ENCODE data around the gene COL23A1.

The COL23A1 gene

DNA sequence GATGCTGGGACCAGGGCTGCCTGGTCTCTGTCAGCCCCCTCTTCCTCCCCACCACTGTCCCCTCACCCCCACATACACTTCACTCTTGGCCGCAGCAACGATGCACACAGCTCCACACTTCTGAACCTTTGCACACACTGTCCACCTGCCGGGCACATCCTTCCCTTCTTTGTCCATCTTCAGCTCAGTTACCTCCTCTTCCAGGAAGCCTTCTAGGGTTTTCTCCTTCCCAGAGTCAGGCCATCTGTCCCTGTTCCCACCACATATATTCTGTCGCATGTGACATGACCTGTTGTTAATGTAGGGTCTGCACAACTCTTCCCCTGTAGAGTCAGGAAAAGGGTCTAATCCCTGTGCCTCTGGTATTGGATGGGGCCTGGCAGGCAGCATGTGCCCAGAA is 319.0 kb downstream of the COL23A1 start:
- no peak overlapping the region for H3K4ac ChIP-seq (ENCODE audit: low read depth, low read length)
- no peak overlapping the region for H2BK120ac ChIP-seq (ENCODE audit: low read depth, low read length)
- no peaks in the 10 kb centered on the region for H3K27me3 ChIP-seq (ENCODE audit: insufficient read depth, low read length, poor library complexity)
- no peaks in the 10 kb centered on the region for H3K79me2 ChIP-seq (ENCODE audit: control insufficient read depth, insufficient read depth, low read length)
- H3K4me2 ChIP-seq (ENCODE audit: low read length) = no peak overlapping the region
- H3K4me1 ChIP-seq (ENCODE audit: control insufficient read depth, low read depth, low read length) = no peaks in the 10 kb centered on the region
- no peak overlapping the region for H3K4me3 ChIP-seq (ENCODE audit: low read length)
- no peak overlapping the region for H2BK5ac ChIP-seq (ENCODE audit: low read length)
- no peak overlapping the region for H3K23ac ChIP-seq (ENCODE audit: low read length)
- no peak overlapping the region for H3K56ac ChIP-seq (ENCODE audit: low read length)
- H3K36me3 ChIP-seq (ENCODE audit: control insufficient read depth, insufficient read depth, low read length) = no peaks in the 10 kb centered on the region
- H3K18ac ChIP-seq (ENCODE audit: low read length) = no peak overlapping the region
- no peak overlapping the region for H2BK15ac ChIP-seq (replicated peaks; ENCODE audit: low read depth)
- WGBS (ENCODE audit: extremely low coverage, insufficient coverage, low lambda C conversion rate) = no CpG with 5 or more reads among the region's 4 CpGs
- no peak overlapping the region for H4K8ac ChIP-seq (ENCODE audit: low read depth, low read length)
- H2AK5ac ChIP-seq (ENCODE audit: low read length) = no peak overlapping the region
- DNase-seq = no peak
- no peak overlapping the region for H3K27ac ChIP-seq (ENCODE audit: low read depth, low read length)
- no peaks in the 10 kb centered on the region for H3K79me1 ChIP-seq (ENCODE audit: low read length)
- H4K5ac ChIP-seq (ENCODE audit: low read length) = no peak overlapping the region
- no peak overlapping the region for H3K9ac ChIP-seq (ENCODE audit: low read length)

DNA sequence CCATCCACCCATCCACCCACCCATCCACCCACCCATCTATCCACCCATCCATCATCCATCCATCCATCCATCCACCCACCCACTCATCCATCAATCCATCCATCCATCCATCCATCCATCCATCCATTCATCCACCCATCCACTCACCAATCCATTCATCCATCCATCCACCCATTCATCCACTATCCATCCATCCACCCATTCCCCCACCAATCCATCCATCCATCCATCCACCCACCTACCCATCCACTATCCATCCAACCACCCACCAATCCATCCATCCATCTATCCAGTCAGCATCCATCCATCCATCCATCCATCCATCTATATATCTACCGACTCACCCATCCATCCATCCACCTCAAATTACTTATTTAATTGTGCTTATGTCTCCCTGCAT is 320.7 kb downstream of the COL23A1 start:
- no peak overlapping the region for H3K56ac ChIP-seq (ENCODE audit: low read length)
- no peak overlapping the region for H2BK15ac ChIP-seq (replicated peaks; ENCODE audit: low read depth)
- no peak overlapping the region for H3K18ac ChIP-seq (ENCODE audit: low read length)

DNA sequence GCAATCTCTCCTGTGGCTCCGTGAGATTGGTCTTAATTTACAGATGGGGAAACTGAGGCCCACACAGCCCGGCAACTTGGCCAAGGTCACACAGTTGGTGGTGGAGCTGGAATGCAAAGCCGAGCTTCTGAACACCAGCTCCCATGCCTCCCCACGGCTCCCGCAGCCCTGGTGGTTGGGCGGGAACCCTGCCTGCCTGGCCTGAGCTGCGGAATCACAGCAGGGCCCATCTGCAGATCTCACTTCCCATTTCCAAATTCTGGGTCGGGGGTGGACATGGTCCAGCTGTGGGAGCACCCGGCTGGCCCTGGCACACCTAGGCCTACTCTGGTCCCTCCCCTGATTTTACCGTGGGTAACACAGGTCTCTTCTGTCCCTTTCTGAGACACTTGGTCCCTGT is 322.3 kb downstream of the COL23A1 start:
- Histone ChIP-seq H3K4ac (ENCODE audit: low read depth, low read length) (no peak overlapping the region), H3K79me2 (ENCODE audit: control insufficient read depth, insufficient read depth, low read length) (no peaks in the 10 kb centered on the region), H2AK5ac (ENCODE audit: low read length) (no peak overlapping the region), H3K79me1 (ENCODE audit: low read length) (no peaks in the 10 kb centered on the region), H3K4me3 (ENCODE audit: low read length) (no peak overlapping the region), H3K27ac (ENCODE audit: low read depth, low read length) (no peak overlapping the region), H4K8ac (ENCODE audit: low read depth, low read length) (no peak overlapping the region), H3K18ac (ENCODE audit: low read length) (no peak overlapping the region), H2BK120ac (ENCODE audit: low read depth, low read length) (no peak overlapping the region), H3K4me2 (ENCODE audit: low read length) (no peak overlapping the region), H3K9ac (ENCODE audit: low read length) (no peak overlapping the region), H3K36me3 (ENCODE audit: control insufficient read depth, insufficient read depth, low read length) (no peaks in the 10 kb centered on the region), H3K56ac (ENCODE audit: low read length) (no peak overlapping the region), H4K5ac (ENCODE audit: low read length) (no peak overlapping the region), H3K4me1 (ENCODE audit: control insufficient read depth, low read depth, low read length) (no peaks in the 10 kb centered on the region), H3K23ac (ENCODE audit: low read length) (no peak overlapping the region), H2BK5ac (ENCODE audit: low read length) (no peak overlapping the region), H2BK15ac (replicated peaks; ENCODE audit: low read depth) (no peak overlapping the region), H3K27me3 (ENCODE audit: insufficient read depth, low read length, poor library complexity) (no peaks in the 10 kb centered on the region)
- no peak for DNase-seq
- WGBS (ENCODE audit: extremely low coverage, insufficient coverage, low lambda C conversion rate) = no CpG with 5 or more reads among the region's 10 CpGs

More for the DNA sequence above, 320.7 kb downstream of the COL23A1 start:
- no peak overlapping the region for H3K9ac ChIP-seq (ENCODE audit: low read length)
- H3K79me1 ChIP-seq (ENCODE audit: low read length) = no peaks in the 10 kb centered on the region
- no peak overlapping the region for H4K8ac ChIP-seq (ENCODE audit: low read depth, low read length)
- WGBS (ENCODE audit: extremely low coverage, insufficient coverage, low lambda C conversion rate) = 100% methylated on average over 1 of the region's 1 CpG
- H3K4me2 ChIP-seq (ENCODE audit: low read length) = no peak overlapping the region
- no peak overlapping the region for H3K4me3 ChIP-seq (ENCODE audit: low read length)
- no peaks in the 10 kb centered on the region for H3K27me3 ChIP-seq (ENCODE audit: insufficient read depth, low read length, poor library complexity)
- H2BK5ac ChIP-seq (ENCODE audit: low read length) = no peak overlapping the region
- no peak overlapping the region for H2BK120ac ChIP-seq (ENCODE audit: low read depth, low read length)
- H3K4me1 ChIP-seq (ENCODE audit: control insufficient read depth, low read depth, low read length) = no peaks in the 10 kb centered on the region
- H3K27ac ChIP-seq (ENCODE audit: low read depth, low read length) = no peak overlapping the region
- H3K36me3 ChIP-seq (ENCODE audit: control insufficient read depth, insufficient read depth, low read length) = no peaks in the 10 kb centered on the region
- no peaks in the 10 kb centered on the region for H3K79me2 ChIP-seq (ENCODE audit: control insufficient read depth, insufficient read depth, low read length)
- no peak overlapping the region for H4K5ac ChIP-seq (ENCODE audit: low read length)
- H3K23ac ChIP-seq (ENCODE audit: low read length) = no peak overlapping the region
- DNase-seq = no peak
- H3K4ac ChIP-seq (ENCODE audit: low read depth, low read length) = no peak overlapping the region
- no peak overlapping the region for H2AK5ac ChIP-seq (ENCODE audit: low read length)

GRCh38 chr5:178267245-178267644 is 322.9 kb downstream of the COL23A1 start:
- no peak overlapping the region for H3K27ac ChIP-seq (ENCODE audit: low read depth, low read length)
- H3K4ac ChIP-seq (ENCODE audit: low read depth, low read length) = no peak overlapping the region
- H4K5ac ChIP-seq (ENCODE audit: low read length) = no peak overlapping the region
- no peaks in the 10 kb centered on the region for H3K27me3 ChIP-seq (ENCODE audit: insufficient read depth, low read length, poor library complexity)
- H2AK5ac ChIP-seq (ENCODE audit: low read length) = no peak overlapping the region
- no peak overlapping the region for H2BK15ac ChIP-seq (replicated peaks; ENCODE audit: low read depth)
- no peak overlapping the region for H3K4me2 ChIP-seq (ENCODE audit: low read length)
- H4K8ac ChIP-seq (ENCODE audit: low read depth, low read length) = no peak overlapping the region
- H3K56ac ChIP-seq (ENCODE audit: low read length) = no peak overlapping the region
- no peak overlapping the region for H3K4me3 ChIP-seq (ENCODE audit: low read length)
- no peaks in the 10 kb centered on the region for H3K4me1 ChIP-seq (ENCODE audit: control insufficient read depth, low read depth, low read length)
- no peaks in the 10 kb centered on the region for H3K79me2 ChIP-seq (ENCODE audit: control insufficient read depth, insufficient read depth, low read length)
- no peak overlapping the region for H2BK5ac ChIP-seq (ENCODE audit: low read length)
- H2BK120ac ChIP-seq (ENCODE audit: low read depth, low read length) = no peak overlapping the region
- H3K9ac ChIP-seq (ENCODE audit: low read length) = no peak overlapping the region
- no peak overlapping the region for H3K18ac ChIP-seq (ENCODE audit: low read length)
- no peak for DNase-seq
- no peaks in the 10 kb centered on the region for H3K79me1 ChIP-seq (ENCODE audit: low read length)
- no peak overlapping the region for H3K23ac ChIP-seq (ENCODE audit: low read length)
- no CpG with 5 or more reads among the region's 6 CpGs for WGBS (ENCODE audit: extremely low coverage, insufficient coverage, low lambda C conversion rate)
- no peaks in the 10 kb centered on the region for H3K36me3 ChIP-seq (ENCODE audit: control insufficient read depth, insufficient read depth, low read length)

DNA sequence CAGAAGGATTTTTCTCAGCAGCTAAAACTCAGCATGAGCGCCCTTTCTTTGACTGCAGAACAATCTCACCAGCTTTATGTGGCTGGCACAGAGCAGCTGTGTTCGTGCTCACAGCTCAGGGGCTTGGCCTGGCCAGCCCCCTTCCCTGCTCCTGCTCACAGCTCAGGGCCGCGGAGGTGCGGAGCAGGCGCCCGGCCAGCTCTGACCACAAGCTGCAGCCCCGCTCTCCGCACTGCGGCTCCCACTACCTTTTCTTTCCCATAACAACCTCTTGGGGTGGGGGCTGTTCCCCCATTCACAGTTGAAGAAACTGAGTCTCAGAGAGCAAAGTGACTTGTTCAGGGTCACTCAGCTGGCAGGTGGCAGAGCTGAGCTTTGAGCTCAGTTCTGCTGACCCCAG is 323.6 kb downstream of the COL23A1 start:
- Histone ChIP-seq H3K4me3 (ENCODE audit: low read length) (no peak overlapping the region), H3K4ac (ENCODE audit: low read depth, low read length) (no peak overlapping the region), H3K56ac (ENCODE audit: low read length) (no peak overlapping the region), H3K4me1 (ENCODE audit: control insufficient read depth, low read depth, low read length) (no peaks in the 10 kb centered on the region), H3K36me3 (ENCODE audit: control insufficient read depth, insufficient read depth, low read length) (no peaks in the 10 kb centered on the region), H3K9ac (ENCODE audit: low read length) (no peak overlapping the region), H3K27me3 (ENCODE audit: insufficient read depth, low read length, poor library complexity) (no peaks in the 10 kb centered on the region), H3K79me2 (ENCODE audit: control insufficient read depth, insufficient read depth, low read length) (no peaks in the 10 kb centered on the region), H3K4me2 (ENCODE audit: low read length) (no peak overlapping the region), H3K27ac (ENCODE audit: low read depth, low read length) (no peak overlapping the region), H3K18ac (ENCODE audit: low read length) (no peak overlapping the region), H2BK5ac (ENCODE audit: low read length) (no peak overlapping the region), H3K23ac (ENCODE audit: low read length) (no peak overlapping the region), H2BK120ac (ENCODE audit: low read depth, low read length) (no peak overlapping the region), H2AK5ac (ENCODE audit: low read length) (no peak overlapping the region), H4K8ac (ENCODE audit: low read depth, low read length) (no peak overlapping the region), H3K79me1 (ENCODE audit: low read length) (no peaks in the 10 kb centered on the region), H2BK15ac (replicated peaks; ENCODE audit: low read depth) (no peak overlapping the region), H4K5ac (ENCODE audit: low read length) (no peak overlapping the region)
- DNase-seq = no peak
- no CpG with 5 or more reads among the region's 10 CpGs for WGBS (ENCODE audit: extremely low coverage, insufficient coverage, low lambda C conversion rate)

DNA sequence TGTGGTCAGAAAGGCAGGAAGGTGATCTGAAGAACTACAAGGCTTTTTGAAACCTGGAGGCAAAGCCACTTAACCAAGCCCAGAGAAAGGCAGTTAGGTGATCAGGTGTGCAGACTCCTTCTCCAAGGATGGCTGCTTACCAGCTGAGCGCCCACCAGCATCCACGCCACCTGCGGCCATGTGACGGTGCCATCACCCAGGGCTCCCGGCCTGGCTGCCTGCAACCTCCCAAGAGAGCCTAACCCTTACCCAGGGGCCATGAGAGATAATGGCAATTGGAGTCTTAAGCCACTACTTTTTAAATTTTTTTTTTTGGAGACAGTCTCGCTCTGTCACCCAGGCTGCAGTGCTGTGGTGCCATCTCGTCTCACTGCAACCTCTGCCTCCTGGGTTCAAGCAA is 324.4 kb downstream of the COL23A1 start:
- Histone ChIP-seq H2AK5ac (ENCODE audit: low read length) (no peak overlapping the region), H3K9ac (ENCODE audit: low read length) (no peak overlapping the region), H3K27me3 (ENCODE audit: insufficient read depth, low read length, poor library complexity) (no peaks in the 10 kb centered on the region), H3K56ac (ENCODE audit: low read length) (no peak overlapping the region), H3K79me1 (ENCODE audit: low read length) (no peaks in the 10 kb centered on the region), H3K36me3 (ENCODE audit: control insufficient read depth, insufficient read depth, low read length) (no peaks in the 10 kb centered on the region), H3K4me1 (ENCODE audit: control insufficient read depth, low read depth, low read length) (no peaks in the 10 kb centered on the region), H3K4ac (ENCODE audit: low read depth, low read length) (no peak overlapping the region), H3K18ac (ENCODE audit: low read length) (no peak overlapping the region), H2BK120ac (ENCODE audit: low read depth, low read length) (no peak overlapping the region), H3K4me3 (ENCODE audit: low read length) (no peak overlapping the region), H3K4me2 (ENCODE audit: low read length) (no peak overlapping the region), H4K5ac (ENCODE audit: low read length) (no peak overlapping the region), H3K23ac (ENCODE audit: low read length) (no peak overlapping the region), H2BK15ac (replicated peaks; ENCODE audit: low read depth) (no peak overlapping the region), H3K79me2 (ENCODE audit: control insufficient read depth, insufficient read depth, low read length) (no peaks in the 10 kb centered on the region), H2BK5ac (ENCODE audit: low read length) (no peak overlapping the region), H4K8ac (ENCODE audit: low read depth, low read length) (no peak overlapping the region), H3K27ac (ENCODE audit: low read depth, low read length) (no peak overlapping the region)
- WGBS (ENCODE audit: extremely low coverage, insufficient coverage, low lambda C conversion rate) = no CpG with 5 or more reads among the region's 7 CpGs
- DNase-seq = no peak

Measured in mesendoderm (in vitro differentiated cells).